ENCODE data around the gene ITPK1. TPM values are rescaled to one million over a fixed set of nuclear protein-coding genes. Genes with fewer than 3 reads are reported as not detected.
"Not testable (repeated sequence)": the region's sequence is repeated elsewhere in the genome, so short reads cannot be mapped to it uniquely, and the experiment has no call there.

ITPK1 gene
- total and polyA plus RNA-seq, 2 experiments from 2014 or later = 35.9 to 101 TPM

- Histone ChIP-seq H2AFZ (no peak overlapping the region), H3K9me2 (ENCODE audit: insufficient read depth) (no peaks in the 10 kb centered on the region), H3F3A (replicated peaks; ENCODE audit: low read depth) (no peaks in the 10 kb centered on the region), H3K36me3 (ENCODE audit: insufficient read depth) (no peaks in the 10 kb centered on the region), H3K4me1 (ENCODE audit: insufficient read depth) (peaks cover 23% of the 10 kb centered on the region), H3K27me3 (ENCODE audit: insufficient read depth) (no peaks in the 10 kb centered on the region), H3K4me2 (no peak overlapping the region), H3K27ac (ENCODE audit: low read depth) (no peak overlapping the region), H3K4me3 (no peak overlapping the region), H3K79me2 (replicated peaks; ENCODE audit: insufficient read depth) (peaks cover 100% of the 10 kb centered on the region), H4K20me1 (replicated peaks; ENCODE audit: insufficient read depth) (peaks cover 65% of the 10 kb centered on the region)
- Mint-ChIP-seq H3K27me3 (ENCODE audit: insufficient read depth, low read depth, poor library complexity) (peaks cover 12% of the 10 kb centered on the region), H3K4me1 (peaks cover 66% of the 10 kb centered on the region), H3K36me3 (ENCODE audit: low read depth) (peaks cover 3% of the 10 kb centered on the region; the same call in 1 of the 3 replicates), H3K27ac (peak overlapping the region; percentile 39; the same call in 1 of the 2 replicates), H3K4me3 (no peak overlapping the region), H3K9me3 (no peaks in the 10 kb centered on the region)
- TF ChIP-seq ETS1 (IDR thresholded peaks at IDR 0.05) (no peak), NANOG (IDR thresholded peaks at IDR 0.05; ENCODE audit: borderline replicate concordance) (no peak), CREB1 (CRISPR knock-in tag; IDR thresholded peaks at IDR 0.05; ENCODE audit: low read depth) (no peak), EZH2phosphoT487 (IDR thresholded peaks at IDR 0.05; ENCODE audit: unreplicated experiment) (no peak), ZNF331 (CRISPR knock-in tag; IDR thresholded peaks at IDR 0.05; ENCODE audit: low read depth) (no peak), POLR2AphosphoS5 (IDR thresholded peaks at IDR 0.05; ENCODE audit: low read depth) (no peak), JUNB (IDR thresholded peaks at IDR 0.05; ENCODE audit: unreplicated experiment) (no peak), EZH2 (IDR thresholded peaks at IDR 0.05; ENCODE audit: low read depth, unreplicated experiment) (no peak), ZNF114 (CRISPR knock-in tag; IDR thresholded peaks at IDR 0.05) (no peak), STAT1 (IDR thresholded peaks at IDR 0.05; ENCODE audit: unreplicated experiment) (no peak)
- TF ChIP-seq, protein P1, sequence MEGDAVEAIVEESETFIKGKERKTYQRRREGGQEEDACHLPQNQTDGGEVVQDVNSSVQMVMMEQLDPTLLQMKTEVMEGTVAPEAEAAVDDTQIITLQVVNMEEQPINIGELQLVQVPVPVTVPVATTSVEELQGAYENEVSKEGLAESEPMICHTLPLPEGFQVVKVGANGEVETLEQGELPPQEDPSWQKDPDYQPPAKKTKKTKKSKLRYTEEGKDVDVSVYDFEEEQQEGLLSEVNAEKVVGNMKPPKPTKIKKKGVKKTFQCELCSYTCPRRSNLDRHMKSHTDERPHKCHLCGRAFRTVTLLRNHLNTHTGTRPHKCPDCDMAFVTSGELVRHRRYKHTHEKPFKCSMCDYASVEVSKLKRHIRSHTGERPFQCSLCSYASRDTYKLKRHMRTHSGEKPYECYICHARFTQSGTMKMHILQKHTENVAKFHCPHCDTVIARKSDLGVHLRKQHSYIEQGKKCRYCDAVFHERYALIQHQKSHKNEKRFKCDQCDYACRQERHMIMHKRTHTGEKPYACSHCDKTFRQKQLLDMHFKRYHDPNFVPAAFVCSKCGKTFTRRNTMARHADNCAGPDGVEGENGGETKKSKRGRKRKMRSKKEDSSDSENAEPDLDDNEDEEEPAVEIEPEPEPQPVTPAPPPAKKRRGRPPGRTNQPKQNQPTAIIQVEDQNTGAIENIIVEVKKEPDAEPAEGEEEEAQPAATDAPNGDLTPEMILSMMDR (conservative IDR thresholded peaks at IDR 0.05; ENCODE audit: low read depth in 2 of 2) = no peak
- no peak for DNase-seq (ENCODE audit: low spot score)
- no peak for ATAC-seq
These were observed 9.1 kb downstream of the ITPK1 start for GRCh38 chr14:93106541-93107156.

GRCh38 chr14:93105856-93106255 is 9.9 kb downstream of the ITPK1 start:
- Histone ChIP-seq H3K4me1 (ENCODE audit: insufficient read depth) (peaks cover 23% of the 10 kb centered on the region), H3K79me2 (replicated peaks; ENCODE audit: insufficient read depth) (peaks cover 100% of the 10 kb centered on the region), H4K20me1 (replicated peaks; ENCODE audit: insufficient read depth) (peaks cover 62% of the 10 kb centered on the region), H3K27ac (ENCODE audit: low read depth) (0 out of 2 replicates have a peak overlapping the region, but pooled peaks have one; percentile 19)
- not testable (repeated sequence) for H3K9me3 Mint-ChIP-seq; H3F3A ChIP-seq (replicated peaks; ENCODE audit: low read depth); H3K9me2 ChIP-seq (ENCODE audit: insufficient read depth); H3K4me3 Mint-ChIP-seq; H3K36me3 ChIP-seq (ENCODE audit: insufficient read depth); DNase-seq (ENCODE audit: low spot score); H3K27me3 ChIP-seq (ENCODE audit: insufficient read depth); H3K4me3 ChIP-seq; H3K27ac Mint-ChIP-seq; H3K4me2 ChIP-seq; H3K36me3 Mint-ChIP-seq (ENCODE audit: low read depth); H2AFZ ChIP-seq; ATAC-seq
- peaks cover 17% of the 10 kb centered on the region for H3K27me3 Mint-ChIP-seq (ENCODE audit: insufficient read depth, low read depth, poor library complexity)
- peaks cover 64% of the 10 kb centered on the region for H3K4me1 Mint-ChIP-seq

All from GM23338 (cell line).